ENCODE measurements around the gene DGKK.

DNA sequence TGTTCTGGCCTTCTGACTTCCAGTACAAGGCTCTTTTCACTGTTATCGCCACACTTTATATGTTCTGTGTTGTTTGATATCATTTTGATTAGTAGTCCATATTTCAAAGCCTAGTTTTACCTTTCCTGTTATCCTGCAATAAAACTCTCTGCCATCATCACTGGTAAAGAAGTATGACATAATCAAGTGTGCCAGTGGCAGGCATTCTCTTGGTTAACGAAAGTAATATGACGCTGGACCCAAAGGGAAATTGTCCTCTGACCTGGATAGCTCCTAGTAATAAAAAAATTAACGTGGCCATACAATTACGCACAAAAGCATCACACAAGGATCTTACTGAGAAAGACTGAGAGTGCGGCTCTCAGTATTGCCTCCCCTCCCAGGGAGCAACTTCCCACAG lies 33.8 kb downstream of the DGKK start:
- TF ChIP-seq POLR2A (IDR thresholded peaks at IDR 0.05; ENCODE audit: low read length) (no peak), GATA1 (IDR thresholded peaks at IDR 0.05; ENCODE audit: low read depth, low read length) (no peak)
